GM18951 (cell line): ENCODE measurements around the gene ZNF2.

Experiments used
- POLR2A ChIP-seq: IDR thresholded peaks from 4 replicates; pipeline ENCODE4 v1.6.1; 2011; ENCODE audit warnings: mild to moderate bottlenecking; ENCODE audit not compliant: insufficient read length, insufficient read depth; ENCODE audit errors: extremely low read depth
- in situ Hi-C: fragments of 300-500 bp; cut with MboI; formaldehyde crosslinking; loops from one replicate; pipeline ENCODE4 v1.12.0; 2022; ENCODE audit warnings: low sequenced_read_pairs, mixed read lengths, inconsistent platforms; ENCODE audit not compliant: unreplicated experiment

ZNF2 gene

GRCh38 chr2:95165371-95166064 lies at the start of gene ZNF2:
ZNF2 (plus strand) TSS chr2:95165809; CDS start chr2:95176227, 10,418 bp downstream.
- peak; percentile 94 for TF ChIP-seq POLR2A
- in situ Hi-C loops: no loop called here

- TF ChIP-seq POLR2A: no peak
- in situ Hi-C loops: no loop called here
These were observed 44.6 kb upstream of the ZNF2 start for GRCh38 chr2:95121093-95121406.

GRCh38 chr2:95121407-95122196 lies 44.0 kb upstream of the ZNF2 start, which contains the start of gene MRPS5:
MRPS5 (minus strand) TSS chr2:95121808; CDS start chr2:95121791, 17 bp downstream.
- in situ Hi-C loops: no loop called here

GRCh38 chr2:95122197-95122551 lies 43.4 kb upstream of the ZNF2 start:
- in situ Hi-C loops: no loop called here
- TF ChIP-seq POLR2A: no peak

More at GRCh38 chr2:95121407-95122196, 44.0 kb upstream of the ZNF2 start, which contains the start of gene MRPS5:
- peak; percentile 77 for TF ChIP-seq POLR2A

- in situ Hi-C loops: no loop called here
- no peak for TF ChIP-seq POLR2A
These were observed 26.9 kb upstream of the ZNF2 start for GRCh38 chr2:95138702-95139101.

GRCh38 chr2:95143838-95144237 lies 21.8 kb upstream of the ZNF2 start:
- in situ Hi-C loops: no loop called here
- TF ChIP-seq POLR2A: no peak

GRCh38 chr2:95149397-95149984 lies 16.1 kb upstream of the ZNF2 start:
- no peak for TF ChIP-seq POLR2A
- in situ Hi-C loops: no loop called here

GRCh38 chr2:95158441-95158840 lies 7.2 kb upstream of the ZNF2 start:
- in situ Hi-C loops: no loop called here
- no peak for TF ChIP-seq POLR2A

GRCh38 chr2:95158891-95159619 lies 6.6 kb upstream of the ZNF2 start:
- in situ Hi-C loops: no loop called here
- no peak for TF ChIP-seq POLR2A

- TF ChIP-seq POLR2A: peak; percentile 39
- in situ Hi-C loops: no loop called here
These were observed 5.7 kb upstream of the ZNF2 start, which contains the start of gene ZNF514 for GRCh38 chr2:95159690-95160449. ZNF514 (minus strand) TSS chr2:95159848; CDS start chr2:95153253, 6,595 bp downstream.

- in situ Hi-C loops: no loop called here
- TF ChIP-seq POLR2A: no peak
These were observed 609 bp upstream of the ZNF2 start for GRCh38 chr2:95165030-95165370.

GRCh38 chr2:95166065-95166763 lies 605 bp downstream of the ZNF2 start:
- in situ Hi-C loops: no loop called here
- TF ChIP-seq POLR2A: no peak
